NCI-H524 (cell line): Measurements from ENCODE around the gene CAP2.
A peak's percentile ranks its signal among the peaks of the same experiment; 100 is the strongest.
"Not testable (repeated sequence)": the region's sequence is repeated elsewhere in the genome, so short reads cannot be mapped to it uniquely, and the experiment has no call there.

Experiments used
- DNase-seq, 2 experiments: peaks; one replicate each; lab custom pipeline; 2025; lab: John Stamatoyannopoulos, UW

Gene CAP2

DNA sequence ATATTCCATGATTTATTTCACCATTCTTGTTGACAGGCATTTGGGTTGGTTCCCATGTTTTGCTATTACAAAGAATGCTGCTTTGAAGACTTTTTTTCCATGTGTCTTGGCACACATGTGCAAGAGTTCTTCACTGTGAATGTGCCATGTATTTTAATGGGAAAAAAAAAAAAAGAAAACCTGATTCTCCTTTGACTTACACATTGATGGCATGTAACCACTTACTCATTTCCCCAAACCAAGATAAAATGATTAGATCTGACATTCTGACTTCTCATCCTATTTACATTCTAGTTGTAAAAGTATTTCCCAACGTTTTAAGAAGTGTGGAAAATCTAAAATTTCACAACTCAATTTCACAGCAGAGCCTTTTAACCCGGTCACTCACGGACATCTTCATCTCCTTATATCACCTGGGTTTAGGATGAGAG is 4.4 kb downstream of the CAP2 start:
- DNase-seq, result no peak

DNA sequence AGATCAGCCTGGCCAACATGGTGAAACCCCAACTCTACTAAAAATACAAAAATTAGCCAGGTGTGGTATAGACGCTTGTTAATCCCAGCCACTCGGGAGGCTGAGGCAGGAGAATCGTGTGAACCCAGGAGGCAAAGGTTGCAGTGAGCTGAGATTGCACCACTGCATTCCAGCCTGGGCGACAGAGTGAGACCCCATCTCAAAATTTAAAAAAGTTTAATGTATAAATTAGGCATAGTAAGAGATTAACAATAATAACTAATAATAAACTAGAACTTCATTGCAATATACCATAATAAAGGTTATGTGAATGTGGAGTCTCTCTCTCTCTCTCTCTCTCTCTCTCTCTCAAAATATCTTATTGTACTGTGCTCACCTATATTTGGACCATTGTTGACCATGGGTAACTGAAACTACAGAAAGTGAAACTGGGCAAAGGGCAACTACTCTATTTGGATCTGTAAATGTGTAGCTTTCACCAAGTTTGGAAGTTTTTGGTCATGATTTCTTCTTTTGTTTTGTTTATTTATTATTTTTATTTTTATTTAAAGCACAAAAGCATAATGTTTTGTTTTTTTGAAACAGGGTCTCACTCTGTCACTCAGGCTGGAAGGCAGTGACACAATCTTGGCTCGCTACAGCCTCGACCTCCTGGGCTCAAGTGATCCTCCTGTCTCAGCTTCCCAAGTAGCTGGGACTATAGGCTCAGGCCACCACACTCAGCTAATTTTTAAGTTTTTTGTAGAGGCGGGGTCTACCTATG is 12.0 kb downstream of the CAP2 start:
- DNase-seq, result not testable (repeated sequence)

DNA sequence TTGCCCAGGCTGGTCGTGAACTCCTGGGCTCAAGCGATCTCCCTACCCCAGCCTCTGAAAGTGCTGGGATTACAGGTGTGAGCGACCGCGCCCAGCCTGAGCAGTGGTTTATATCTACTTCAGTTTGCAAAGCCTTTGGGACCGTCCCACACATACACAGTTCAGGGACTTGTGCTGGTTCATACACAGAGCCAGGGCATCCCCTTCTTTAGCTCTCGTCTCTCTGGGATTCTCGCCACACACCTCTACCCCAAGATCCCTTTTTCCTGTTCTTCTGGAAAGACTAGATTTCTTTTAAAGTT is 12.5 kb downstream of the CAP2 start:
- DNase-seq, result no peak

GRCh38 chr6:17408081-17408480 is 14.7 kb downstream of the CAP2 start:
- DNase-seq, result no peak

DNA sequence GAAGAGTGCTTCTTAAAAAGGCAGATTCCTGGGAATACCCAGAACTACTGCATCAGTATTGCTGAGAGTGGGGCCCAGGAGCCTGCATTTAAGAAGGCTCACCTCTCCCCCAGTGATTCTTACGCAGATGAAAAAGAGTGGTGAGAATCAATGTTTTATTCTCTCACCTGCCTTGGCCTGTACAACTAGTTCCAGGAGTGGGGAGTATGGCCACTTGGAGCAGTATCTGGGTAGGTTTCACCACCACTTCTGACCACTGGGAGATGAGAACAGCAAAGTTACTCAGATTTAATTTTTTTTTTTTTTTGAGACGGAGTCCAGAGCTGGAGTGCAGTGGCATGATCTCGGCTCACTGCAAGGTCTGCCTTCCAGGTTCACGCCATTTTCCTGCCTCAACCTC is 16.9 kb downstream of the CAP2 start:
- no peak for DNase-seq

- DNase-seq, result no peak
Observed at GRCh38 chr6:17413313-17413750, 19.9 kb downstream of the CAP2 start.

DNA sequence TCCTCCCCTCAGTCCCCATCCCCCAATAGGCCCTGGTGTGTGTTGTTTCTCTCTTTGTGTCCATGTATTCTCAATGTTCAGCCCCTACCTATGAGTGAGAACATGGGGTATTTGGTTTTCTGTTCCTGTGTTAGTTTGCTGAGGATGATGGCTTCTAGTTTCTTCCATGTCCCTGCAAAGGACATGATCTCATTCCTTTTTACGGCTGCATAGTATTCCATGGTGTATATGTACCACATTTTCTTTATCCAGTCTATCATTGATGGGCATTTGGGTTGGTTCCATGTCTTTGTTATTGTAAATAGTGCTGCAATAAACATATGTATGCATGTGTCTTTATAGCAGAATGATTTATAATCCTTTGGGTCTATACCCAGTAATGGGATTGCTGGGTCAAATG is 21.0 kb downstream of the CAP2 start:
- not testable (repeated sequence) for DNase-seq

DNA sequence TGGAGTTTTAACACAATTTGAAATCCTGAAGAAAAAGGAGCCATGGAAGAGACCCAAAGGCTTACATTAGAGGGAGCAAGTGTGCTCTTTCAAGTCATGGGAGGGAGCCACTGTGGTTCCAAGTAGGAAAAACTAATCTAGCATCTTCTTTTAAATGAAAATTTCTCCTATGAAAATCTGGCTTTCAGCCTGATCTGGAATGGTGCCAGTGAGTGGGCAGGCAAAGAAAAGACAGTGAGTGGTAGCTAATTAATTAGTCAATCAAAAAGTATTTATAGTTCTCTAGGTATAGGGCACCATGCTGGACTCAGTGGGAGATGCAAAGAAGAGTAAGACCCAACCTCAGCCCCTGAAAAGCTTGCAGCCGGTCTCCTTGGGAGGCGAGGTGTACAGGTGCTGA is 21.9 kb downstream of the CAP2 start:
- no peak for DNase-seq

GRCh38 chr6:17416806-17417205 is 23.4 kb downstream of the CAP2 start:
- DNase-seq, result no peak

DNA sequence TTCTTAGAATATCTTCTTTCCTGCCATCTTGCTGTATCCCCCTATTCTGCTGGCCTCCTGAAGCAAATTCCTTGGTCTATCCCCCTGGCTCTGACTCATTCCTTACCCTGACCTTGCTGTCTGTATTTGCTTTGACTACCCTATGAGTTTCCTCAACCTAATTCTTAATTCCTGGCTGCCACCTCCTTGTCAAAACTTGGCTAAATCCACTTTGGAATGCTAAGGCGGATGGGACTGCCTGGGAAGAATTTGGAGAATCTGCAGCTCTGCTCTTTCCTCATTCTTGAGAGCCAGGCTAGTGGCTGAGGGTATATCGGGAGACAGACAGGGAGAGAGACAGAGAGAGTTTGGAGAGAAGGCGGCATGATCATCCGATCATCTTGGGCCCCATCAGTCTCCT is 24.4 kb downstream of the CAP2 start:
- DNase-seq, result peak in 1 of 2 experiments; percentile 48

DNA sequence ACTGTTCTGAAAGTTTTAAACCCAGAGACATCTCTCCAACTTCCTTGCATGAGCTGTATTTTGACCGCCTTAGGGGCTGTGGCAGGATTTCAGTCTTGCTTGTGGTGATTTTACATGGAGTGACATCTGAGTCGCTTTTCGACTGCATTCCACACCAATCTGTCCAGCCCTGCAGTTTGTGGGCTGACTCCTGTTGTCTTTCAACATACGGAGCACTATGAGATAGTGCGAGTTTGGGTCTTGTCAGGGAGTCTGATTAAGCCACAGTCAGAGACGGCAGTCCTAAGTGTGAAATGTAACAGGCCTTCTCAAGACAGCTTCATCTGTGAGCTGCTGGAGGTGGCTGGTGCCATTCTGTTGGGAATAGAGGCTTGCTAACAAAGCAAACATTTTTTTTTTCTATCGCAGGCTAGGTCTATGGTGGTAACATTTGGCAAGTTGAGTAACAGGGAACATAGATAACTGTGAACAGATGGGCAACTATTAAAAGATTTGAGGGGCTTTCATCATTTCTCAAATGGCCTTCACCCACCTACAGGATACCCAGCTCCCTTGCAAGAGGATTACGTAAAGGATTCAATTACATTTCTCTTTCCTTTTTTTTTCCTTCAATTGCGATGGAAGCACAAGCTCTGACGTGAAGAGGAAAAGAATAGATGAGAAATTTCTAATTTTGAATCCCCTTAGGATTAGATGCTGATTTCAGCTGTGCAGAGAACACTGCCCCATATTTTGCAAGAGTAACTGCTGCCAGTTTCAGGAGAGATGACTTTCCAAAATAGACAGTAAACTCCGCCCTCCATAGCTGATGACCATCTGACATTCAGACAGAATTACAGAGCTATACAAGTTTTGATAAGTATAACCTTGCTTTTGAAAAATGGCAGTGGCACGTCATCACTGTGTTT is 25.1 kb downstream of the CAP2 start:
- peak; percentile 87 to 96 for DNase-seq

GRCh38 chr6:17419189-17419575 is 25.8 kb downstream of the CAP2 start:
- peak; percentile 55 to 68 for DNase-seq

GRCh38 chr6:17420368-17420767 is 27.0 kb downstream of the CAP2 start:
- DNase-seq, result no peak

- DNase-seq, result no peak
Observed at GRCh38 chr6:17421406-17421805, 28.0 kb downstream of the CAP2 start.

DNA sequence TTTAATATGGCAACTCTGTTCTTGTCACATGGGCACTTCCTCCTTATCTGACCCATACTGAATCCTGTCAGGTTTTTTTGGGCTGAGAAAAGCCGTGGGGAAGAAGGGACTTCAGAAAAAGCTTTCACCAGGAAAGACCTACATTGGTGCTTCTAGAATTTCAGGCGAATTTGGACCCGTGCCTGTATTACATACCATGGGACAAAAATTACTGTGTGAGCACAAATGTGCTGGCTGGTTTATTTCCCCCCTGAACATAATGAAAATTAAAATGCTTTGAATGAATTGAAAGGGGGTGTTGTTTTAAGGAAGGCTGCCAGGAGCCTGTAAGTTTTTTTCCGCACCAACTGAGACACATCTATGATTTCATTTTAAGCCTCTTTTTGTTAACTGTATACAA is 29.6 kb downstream of the CAP2 start:
- no peak for DNase-seq

DNA sequence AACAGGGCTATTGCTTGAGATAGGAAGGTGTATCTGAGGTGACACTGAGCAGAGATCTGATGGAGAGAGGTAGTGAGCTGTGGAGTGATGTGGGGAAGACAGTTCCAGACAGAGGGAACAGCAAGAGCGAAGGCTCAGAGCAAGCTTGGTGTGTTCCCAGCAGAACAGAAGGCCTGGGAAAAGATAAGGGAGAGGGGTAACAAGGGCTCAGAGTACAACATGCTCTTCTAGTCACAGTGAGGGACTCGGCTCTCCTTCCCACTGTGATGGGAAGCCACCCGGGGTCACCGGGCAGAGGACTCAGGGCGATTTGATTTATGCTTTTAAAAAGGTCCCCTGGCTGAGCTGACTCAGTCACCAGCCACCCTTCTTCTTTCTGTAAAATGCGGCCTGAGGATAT is 33.7 kb downstream of the CAP2 start:
- DNase-seq, result no peak

GRCh38 chr6:17427617-17428016 is 34.2 kb downstream of the CAP2 start:
- no peak for DNase-seq

- DNase-seq, result not testable (repeated sequence)
Observed at GRCh38 chr6:17428595-17429120, 35.3 kb downstream of the CAP2 start.

GRCh38 chr6:17429383-17430061 is 36.1 kb downstream of the CAP2 start:
- peak; percentile 88 to 95 for DNase-seq

DNA sequence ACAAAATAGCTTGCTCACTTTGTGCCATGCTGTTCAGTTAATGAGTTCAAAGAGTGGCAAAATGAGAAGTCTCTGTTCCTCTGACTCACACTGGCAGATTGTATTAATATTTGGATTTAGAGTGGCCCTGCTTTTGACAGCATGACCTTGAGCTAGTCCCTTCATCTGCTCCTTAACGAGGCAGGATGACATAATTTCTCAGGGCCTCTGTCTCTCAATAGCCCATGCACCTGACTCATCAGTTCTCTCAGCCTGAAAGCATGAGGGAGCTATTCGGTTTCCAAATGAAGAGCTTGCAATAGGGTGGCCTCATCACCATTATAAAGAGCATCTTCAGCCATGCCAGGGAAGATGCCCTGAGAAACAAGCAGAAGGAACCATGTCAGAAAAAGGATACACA is 38.2 kb downstream of the CAP2 start:
- DNase-seq, result peak in 1 of 2 experiments; percentile 23

- no peak for DNase-seq
Observed at GRCh38 chr6:17432356-17432755, 39.0 kb downstream of the CAP2 start.

- DNase-seq, result no peak
Observed at GRCh38 chr6:17439243-17439993, 46.0 kb downstream of the CAP2 start.
